Upper lobe of left lung (tissue), 4 donors: ENCODE data around the gene WWC1.

ENCODE experiments used
- EP300 ChIP-seq, 4 donors: sonication (generic); formaldehyde crosslinking; IDR thresholded peaks; one replicate each; pipeline ENCODE4 v1.5.1; 2017; ENCODE audit warnings: antibody characterized with exemption in 4 of 4, control low read depth in 2 of 4
- POLR2A ChIP-seq, 4 donors: fragments of 450-650 bp; IDR thresholded peaks; one replicate each; pipeline ENCODE4 v1.5.1; 2016 to 2017; ENCODE audit warnings: antibody characterized with exemption in 4 of 4, mild to moderate bottlenecking in 2 of 4
- TF ChIP-seq, protein P1 (sequence below), 6 experiments: fragments of 450-650 bp in 4 of 6; fragments of 200-600 bp in 2 of 6; sonication (generic) in 2 of 6; IDR thresholded peaks; one replicate each; pipeline ENCODE4 v1.5.1; 2016 to 2019; ENCODE audit warnings: antibody characterized with exemption in 6 of 6

DNA sequence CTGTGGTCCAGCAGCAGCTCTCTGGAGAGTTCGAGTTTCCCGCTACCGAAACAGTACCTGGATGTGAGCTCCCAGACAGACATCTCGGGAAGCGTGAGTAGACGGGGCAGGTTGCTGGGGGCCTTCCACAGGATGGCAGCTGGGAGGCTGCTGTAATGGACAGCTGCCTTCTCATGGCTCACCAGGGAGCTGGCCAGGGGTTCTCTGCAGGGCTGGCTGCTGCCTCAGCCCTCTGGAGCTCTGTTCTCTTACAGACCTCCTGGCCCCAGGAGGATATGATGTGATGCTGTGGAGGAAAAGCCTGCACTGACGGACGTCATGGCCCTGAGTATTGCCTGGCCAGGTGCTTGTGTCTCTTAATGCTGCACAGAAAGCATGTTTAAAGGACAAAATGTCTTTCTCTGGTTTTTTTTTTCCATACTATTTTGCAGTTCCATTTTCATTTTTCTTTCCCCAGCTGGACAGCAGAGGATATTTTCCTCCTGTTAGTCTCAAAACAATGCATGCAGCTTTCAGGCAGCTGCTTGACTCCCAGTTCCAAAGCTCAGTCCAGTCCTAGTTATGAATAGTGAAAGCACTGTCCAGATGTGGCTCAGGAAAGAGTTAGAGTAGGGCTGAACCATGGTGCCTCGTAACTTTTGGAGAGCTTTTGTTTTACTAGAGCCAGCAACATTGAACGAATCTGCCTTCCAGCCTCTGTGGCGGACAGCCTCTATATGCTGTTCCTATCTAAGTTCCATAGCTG, 117.3 kb downstream of the WWC1 start:
- TF ChIP-seq, protein P1, sequence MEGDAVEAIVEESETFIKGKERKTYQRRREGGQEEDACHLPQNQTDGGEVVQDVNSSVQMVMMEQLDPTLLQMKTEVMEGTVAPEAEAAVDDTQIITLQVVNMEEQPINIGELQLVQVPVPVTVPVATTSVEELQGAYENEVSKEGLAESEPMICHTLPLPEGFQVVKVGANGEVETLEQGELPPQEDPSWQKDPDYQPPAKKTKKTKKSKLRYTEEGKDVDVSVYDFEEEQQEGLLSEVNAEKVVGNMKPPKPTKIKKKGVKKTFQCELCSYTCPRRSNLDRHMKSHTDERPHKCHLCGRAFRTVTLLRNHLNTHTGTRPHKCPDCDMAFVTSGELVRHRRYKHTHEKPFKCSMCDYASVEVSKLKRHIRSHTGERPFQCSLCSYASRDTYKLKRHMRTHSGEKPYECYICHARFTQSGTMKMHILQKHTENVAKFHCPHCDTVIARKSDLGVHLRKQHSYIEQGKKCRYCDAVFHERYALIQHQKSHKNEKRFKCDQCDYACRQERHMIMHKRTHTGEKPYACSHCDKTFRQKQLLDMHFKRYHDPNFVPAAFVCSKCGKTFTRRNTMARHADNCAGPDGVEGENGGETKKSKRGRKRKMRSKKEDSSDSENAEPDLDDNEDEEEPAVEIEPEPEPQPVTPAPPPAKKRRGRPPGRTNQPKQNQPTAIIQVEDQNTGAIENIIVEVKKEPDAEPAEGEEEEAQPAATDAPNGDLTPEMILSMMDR (IDR thresholded peaks at IDR 0.05): no peak
- TF ChIP-seq EP300 (IDR thresholded peaks at IDR 0.05): no peak
- TF ChIP-seq POLR2A (IDR thresholded peaks at IDR 0.05): no peak
